GM21390 (cell line): ENCODE measurements around the gene UQCRC2.
"Not testable (repeated sequence)": the region's sequence is repeated elsewhere in the genome, so short reads cannot be mapped to it uniquely, and the experiment has no call there.

Experiments used
- ATAC-seq: cut with Tn5 transposase; IDR thresholded peaks from one replicate; pipeline ENCODE4 v1.9.1; 2021; ENCODE audit not compliant: unreplicated experiment

The UQCRC2 gene

DNA sequence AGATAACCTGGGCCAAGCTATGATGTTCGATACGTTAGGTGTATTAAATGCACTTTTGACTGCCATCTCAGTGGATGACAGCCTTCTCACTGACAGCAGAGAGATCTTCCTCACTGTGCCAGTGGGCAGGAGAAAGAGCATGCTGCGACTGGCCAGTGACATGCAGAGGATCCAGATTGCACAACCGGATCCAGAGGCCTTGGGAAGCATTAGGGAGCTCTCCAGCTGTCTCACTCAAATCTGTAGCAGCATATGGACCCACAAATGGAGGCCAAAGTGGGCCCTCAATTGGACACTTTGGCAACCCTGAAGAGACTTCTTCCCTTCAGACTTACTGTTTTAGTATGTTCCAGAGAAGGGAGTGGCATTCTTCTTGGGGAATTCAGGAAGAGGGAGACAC, 26.9 kb downstream of the UQCRC2 start:
- no peak for ATAC-seq

DNA sequence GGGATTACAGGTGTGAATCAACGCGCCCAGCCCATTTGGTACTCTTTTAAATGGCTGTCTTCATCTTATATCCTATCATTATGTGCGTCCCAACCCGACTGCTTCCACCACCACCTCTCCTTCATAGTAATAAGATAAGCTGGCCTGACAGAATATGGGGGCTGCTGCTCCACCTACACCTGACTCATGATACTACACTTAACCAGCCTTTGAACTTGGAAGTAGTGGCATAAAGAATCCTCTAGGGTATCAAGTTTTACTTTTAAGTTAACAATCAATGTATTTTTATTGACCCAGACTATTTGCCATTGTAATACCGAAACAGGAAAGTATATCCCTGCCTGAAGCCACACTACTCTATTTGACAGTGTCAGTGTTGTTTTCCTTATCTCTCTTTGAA, 28.9 kb downstream of the UQCRC2 start:
- no peak for ATAC-seq

DNA sequence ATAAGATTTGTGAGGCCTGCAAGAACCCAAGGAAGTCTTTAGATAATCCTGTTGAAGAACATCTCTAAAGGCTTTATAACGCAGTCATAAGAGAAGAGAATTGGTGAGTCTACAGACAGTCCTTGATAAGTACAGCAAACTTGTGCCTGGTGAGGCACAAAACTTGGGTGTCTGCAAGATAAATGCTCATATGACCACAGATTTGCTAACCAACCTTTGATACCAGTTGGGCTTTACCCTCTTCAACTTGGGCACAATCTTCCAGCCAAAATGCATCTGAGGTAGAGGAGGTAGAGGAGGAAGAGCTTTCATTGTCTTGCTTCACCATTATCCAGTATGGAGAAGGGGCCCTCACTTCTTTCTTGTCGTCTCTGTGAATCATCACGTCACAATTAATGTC, 30.9 kb downstream of the UQCRC2 start:
- ATAC-seq = no peak

DNA sequence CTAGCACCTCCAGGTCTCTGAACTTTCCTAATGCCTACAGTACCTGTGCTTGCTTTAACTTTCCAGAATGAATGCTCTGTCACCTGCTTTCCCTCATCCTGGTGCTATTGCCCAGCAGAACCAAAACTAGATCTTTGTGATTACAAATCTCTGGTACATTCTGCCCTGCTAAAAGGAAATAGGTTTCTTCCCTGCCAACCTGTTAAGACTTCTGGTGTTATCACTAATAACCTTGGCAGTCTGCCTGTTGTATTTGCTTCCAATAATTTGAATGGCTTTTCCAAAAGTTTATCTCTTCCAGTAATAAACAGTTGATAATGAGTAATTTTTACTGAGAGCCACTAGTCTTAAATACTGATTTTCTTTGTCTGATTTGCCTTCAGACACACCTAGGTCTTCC, 32.4 kb downstream of the UQCRC2 start:
- ATAC-seq = no peak

DNA sequence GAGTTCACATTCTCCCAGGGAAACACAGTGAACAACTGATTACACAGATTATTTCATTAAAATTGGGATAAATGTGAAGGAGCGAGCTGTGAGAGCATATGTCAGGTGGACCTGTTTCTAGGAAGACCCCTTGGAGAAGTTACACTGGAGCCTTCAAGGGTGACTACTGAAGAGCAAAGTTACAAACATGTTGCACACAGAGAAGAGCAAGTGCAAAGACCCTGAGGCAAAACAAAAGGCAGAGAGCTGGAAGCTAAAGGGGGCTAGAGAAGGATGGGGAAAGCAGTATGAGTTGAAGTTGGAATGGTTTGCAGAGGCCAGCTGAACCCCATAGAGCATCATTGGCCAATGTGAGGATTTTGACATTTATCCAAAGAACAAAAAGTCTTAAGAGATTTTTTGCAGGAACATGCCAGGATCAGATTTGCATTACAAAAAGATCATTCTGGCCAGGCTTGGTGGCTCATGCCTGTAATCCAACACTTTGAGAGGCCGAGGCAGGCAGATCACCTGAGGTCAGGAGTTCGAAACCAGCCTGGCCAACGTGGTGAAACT, 33.6 kb downstream of the UQCRC2 start:
- ATAC-seq = no peak

GRCh38 chr16:21987498-21987897, 34.3 kb downstream of the UQCRC2 start:
- ATAC-seq = no peak

DNA sequence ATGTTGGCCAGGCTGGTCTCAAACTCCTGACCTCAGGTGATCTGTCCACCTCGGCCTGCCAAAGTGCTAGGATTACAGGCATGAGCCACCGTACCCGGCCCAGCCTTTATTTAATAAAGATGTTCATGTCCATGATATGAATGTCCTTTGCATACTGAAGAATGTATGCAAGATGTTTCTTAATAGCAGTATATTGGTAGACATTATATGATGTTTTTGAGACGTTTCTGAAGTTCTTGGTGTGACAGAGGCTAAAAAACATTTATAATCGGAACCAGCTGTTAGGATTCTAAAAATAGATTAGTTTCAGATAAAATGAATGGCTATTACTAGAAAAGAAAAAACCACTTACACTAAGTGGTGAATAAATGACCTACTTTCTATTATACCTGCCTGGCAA, 36.0 kb downstream of the UQCRC2 start:
- no peak for ATAC-seq

GRCh38 chr16:21989751-21990150, 36.6 kb downstream of the UQCRC2 start:
- ATAC-seq = no peak

DNA sequence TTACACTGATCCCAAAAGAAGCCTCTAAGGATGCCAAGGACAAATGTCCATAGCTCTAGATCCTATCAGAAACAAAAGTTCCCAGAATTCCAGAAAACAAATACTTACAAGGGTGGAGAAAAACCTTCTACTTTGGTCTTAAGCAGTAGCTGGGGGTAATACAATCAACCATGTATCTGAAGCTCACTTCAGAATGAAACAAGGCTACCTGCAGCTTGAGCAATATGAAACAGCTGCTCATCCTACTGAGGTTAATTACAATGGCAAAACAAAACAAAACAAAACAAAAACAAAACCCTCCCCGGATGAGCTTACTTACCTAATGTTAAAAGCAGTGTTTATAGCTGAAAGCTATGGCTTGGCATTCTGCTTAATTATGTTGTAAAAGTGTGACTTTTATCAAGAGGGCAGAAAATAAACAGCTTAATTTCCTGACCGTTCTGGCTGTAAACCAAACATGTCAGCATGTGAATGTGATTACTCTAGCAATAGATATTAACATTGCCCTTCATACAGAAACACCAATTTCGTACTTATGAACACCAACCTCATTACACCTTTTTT, 37.3 kb downstream of the UQCRC2 start:
- no peak for ATAC-seq

DNA sequence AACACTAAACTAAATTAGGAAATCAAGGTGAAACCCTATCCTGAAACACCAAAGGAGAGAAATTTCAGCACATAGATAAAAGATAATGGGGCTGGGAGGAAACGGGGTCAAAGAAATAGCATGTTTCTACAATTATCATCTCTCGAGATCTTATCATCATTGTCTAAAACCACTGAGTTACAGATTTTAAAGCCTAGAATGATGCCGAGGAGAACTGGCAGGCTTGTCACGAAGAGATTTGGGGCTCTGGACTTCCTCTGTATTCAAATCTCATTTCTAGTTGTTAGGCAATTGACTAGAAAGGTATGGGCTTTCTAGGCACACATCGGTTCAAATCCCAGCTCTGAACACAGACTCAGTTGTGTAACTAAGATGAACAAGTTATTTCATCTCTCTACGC, 38.5 kb downstream of the UQCRC2 start:
- no peak for ATAC-seq

- no peak for ATAC-seq
These were observed 41.8 kb downstream of the UQCRC2 start for GRCh38 chr16:21994856-21995465.

- no peak for ATAC-seq
These were observed 43.9 kb downstream of the UQCRC2 start for GRCh38 chr16:21996923-21997696.

- ATAC-seq = no peak
These were observed 44.7 kb downstream of the UQCRC2 start for GRCh38 chr16:21997697-21998480.

GRCh38 chr16:22001591-22001990, 48.4 kb downstream of the UQCRC2 start:
- no peak for ATAC-seq

- ATAC-seq = not testable (repeated sequence)
These were observed 48.9 kb downstream of the UQCRC2 start for GRCh38 chr16:22002047-22002446.

GRCh38 chr16:22003195-22003594, 50.0 kb downstream of the UQCRC2 start:
- no peak for ATAC-seq

DNA sequence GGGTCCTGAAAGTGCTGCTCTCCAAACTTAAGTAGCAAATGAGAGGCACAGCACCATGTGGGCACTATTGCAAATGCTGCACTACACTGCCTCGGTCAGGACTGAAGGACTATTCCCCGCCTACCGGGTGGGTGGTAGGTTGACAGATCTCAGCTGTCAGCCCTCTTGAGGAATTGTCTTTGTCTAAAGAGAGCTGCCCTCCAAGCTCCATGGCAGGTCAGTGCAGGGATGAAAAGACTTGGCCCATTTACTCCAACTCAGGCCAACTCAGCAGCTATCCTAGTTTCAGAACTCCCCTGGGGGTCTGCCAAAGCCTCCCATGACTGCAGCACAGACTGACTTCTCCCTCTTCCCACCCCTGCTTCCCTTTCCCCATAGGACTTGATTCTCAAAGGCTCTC, 51.2 kb downstream of the UQCRC2 start:
- ATAC-seq = no peak

- ATAC-seq = no peak
These were observed 52.6 kb downstream of the UQCRC2 start for GRCh38 chr16:22005746-22006145.

DNA sequence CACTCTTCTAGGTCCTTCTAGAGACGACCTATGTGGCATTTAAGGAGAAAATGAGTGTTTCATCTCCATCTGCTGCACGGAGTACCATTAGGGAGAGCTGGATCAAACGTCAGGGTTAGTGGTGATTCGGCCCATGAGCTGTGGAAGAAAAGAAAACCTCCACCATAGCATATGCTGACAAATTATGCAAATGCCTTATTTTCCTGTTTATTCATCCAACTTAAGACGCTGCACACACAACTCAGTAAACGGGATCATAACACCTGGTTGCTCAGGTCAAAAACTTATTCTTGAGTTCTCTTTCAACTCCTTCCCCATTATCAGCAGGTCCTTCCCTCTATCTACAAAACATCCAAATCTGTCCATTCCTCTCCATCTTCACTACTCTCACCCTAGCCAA, 53.5 kb downstream of the UQCRC2 start:
- no peak for ATAC-seq

DNA sequence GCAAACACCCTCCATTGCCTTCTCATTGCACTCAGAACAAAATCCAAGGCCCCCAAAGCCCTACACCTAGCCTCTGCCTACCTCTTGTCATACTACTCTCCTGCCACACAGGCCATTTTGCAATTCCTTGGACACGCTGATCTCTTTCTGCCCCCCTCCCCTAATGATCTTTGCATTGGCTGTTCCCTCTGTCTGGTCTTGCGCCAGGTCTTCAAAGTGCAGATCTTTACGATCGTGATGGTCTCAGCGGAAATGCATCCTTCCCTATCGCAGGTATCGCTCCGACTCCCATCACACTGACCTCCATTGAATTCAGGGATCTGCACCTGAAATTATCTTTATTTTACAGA, 54.0 kb downstream of the UQCRC2 start:
- no peak for ATAC-seq

- peak; percentile 73 for ATAC-seq
These were observed 54.5 kb downstream of the UQCRC2 start, which contains the start of gene MOSMO for GRCh38 chr16:22007509-22008214. Gene MOSMO, plus strand, starts transcription at chr16:22008111. Its CDS starts 191 bp downstream, at chr16:22008302.
